Epithelial cell of esophagus (primary cell): ENCODE data around the gene FAM98C.

Source experiments
- DNase-seq: peaks from one replicate; pipeline ENCODE4 v3.0.0; 2010; ENCODE audit warnings: low read depth
- H3K4me3 ChIP-seq: 2 replicates; pipeline ENCODE4 v1.5.1; 2011; ENCODE audit warnings: mild to moderate bottlenecking, low read length, control low read depth
- CTCF ChIP-seq: IDR thresholded peaks from 2 replicates; pipeline ENCODE4 v1.5.1; 2011; ENCODE audit warnings: low read depth, mild to moderate bottlenecking, low read length, control low read depth, inconsistent platforms; ENCODE audit not compliant: insufficient read depth; ENCODE audit errors: missing control alignments

Gene FAM98C

GRCh38 chr19:38437295-38437694 lies 34.4 kb downstream of the FAM98C start:
- no peak for TF ChIP-seq CTCF
- no peak overlapping the region for H3K4me3 ChIP-seq
- no peak for DNase-seq

DNA sequence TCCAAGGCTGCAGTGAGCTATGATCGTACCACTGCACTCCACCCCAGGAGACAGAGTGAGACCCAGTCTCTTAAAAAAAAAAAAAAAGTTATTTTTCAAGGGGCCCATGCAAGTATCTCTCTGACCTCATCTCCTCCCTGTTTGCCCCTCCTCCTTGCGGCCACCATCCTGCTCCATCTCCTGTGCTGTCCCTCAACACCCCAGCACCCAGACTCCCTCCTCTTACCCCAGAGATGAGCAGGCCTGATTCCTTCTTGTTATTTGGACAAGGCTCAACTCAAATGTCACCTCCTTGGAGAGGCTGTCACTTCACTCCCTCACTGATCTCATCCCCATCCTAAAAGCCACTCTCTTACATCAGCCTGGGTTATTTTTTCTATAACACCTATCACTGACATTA lies 35.0 kb downstream of the FAM98C start:
- DNase-seq: no peak
- no peak overlapping the region for H3K4me3 ChIP-seq
- TF ChIP-seq CTCF: no peak

DNA sequence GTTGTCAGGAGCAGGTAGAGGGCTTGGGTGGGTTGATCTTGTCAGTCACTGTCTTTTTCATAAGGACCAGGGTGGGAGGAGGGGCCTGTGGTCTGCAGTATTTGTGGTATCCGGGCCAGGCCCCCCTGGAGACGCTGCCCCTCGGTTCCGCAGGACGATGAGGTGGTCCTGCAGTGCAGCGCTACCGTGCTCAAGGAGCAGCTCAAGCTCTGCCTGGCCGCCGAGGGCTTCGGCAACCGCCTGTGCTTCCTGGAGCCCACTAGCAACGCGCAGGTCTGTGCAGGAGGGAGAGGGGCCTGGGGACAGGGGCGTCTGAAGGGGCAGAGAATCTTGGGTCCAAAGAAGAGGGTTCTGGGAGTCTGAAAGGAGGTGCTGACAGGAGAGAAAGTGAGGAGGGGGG lies 37.7 kb downstream of the FAM98C start:
- TF ChIP-seq CTCF: no peak
- DNase-seq: no peak
- no peak overlapping the region for H3K4me3 ChIP-seq

DNA sequence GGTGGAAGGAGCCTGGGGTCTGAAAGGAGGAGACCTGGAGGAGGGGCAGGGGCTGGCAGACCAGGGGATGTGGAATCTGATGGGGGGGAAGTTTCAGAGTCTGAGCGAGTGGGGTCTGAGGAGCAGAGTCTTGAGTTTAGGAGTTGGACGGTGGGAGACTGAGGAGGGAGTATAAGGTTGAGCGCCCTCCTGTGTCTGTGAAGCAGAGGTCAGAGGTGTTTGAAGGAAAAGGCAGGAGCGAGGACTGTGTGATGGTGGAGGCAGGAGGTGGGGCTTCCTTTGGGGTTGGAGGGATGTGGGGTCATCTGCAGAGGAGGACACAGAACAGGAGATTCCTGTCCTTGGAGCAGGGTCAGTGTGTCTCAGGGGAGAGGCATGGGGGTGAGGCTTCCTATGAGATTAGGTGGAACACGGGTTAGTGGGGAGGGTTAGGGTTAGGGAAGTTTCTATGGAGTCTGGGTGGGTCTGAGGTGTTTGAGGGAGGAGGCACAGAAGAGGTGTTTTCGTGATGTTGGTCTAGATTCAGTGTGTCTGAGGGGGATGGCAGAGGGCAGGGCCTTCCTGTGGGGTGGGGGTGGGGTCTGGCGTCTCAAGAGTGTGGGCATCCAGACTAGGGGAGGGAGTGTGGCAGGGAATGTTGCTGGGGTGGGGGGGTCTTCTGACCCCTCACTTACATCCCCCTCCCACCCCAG lies 38.9 kb downstream of the FAM98C start:
- no peak for DNase-seq
- H3K4me3 ChIP-seq: no peak overlapping the region
- TF ChIP-seq CTCF: no peak

GRCh38 chr19:38442736-38443135 lies 39.8 kb downstream of the FAM98C start:
- DNase-seq: no peak
- H3K4me3 ChIP-seq: no peak overlapping the region
- TF ChIP-seq CTCF: no peak

- no peak overlapping the region for H3K4me3 ChIP-seq
- no peak for DNase-seq
- TF ChIP-seq CTCF: no peak
Measured at GRCh38 chr19:38443458-38443999, 40.6 kb downstream of the FAM98C start.

DNA sequence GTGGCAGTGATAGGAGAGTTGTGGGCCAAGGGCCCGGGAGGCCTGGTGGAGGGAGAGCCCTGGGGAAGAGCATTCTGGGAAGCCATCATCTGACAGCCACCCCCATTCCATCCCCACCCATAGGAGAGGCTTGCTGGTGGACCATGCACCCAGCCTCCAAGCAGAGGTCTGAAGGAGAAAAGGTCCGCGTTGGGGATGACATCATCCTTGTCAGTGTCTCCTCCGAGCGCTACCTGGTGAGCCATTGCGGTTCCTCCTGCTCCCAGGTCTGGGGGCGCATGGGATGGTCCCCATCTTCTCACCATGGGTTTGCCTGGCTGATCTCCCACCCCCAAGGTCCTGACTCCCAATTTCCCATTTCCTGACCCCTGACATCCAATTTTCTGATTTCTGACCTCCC lies 41.1 kb downstream of the FAM98C start:
- no peak for TF ChIP-seq CTCF
- no peak for DNase-seq
- no peak overlapping the region for H3K4me3 ChIP-seq
